ENCODE results near the gene PGP.
A peak's percentile ranks its signal among the peaks of the same experiment; 100 is the strongest.
"Not testable (repeated sequence)": the region's sequence is repeated elsewhere in the genome, so short reads cannot be mapped to it uniquely, and the experiment has no call there.

The PGP gene

GRCh38 chr16:2214719-2214968, at the start of gene PGP:
Gene PGP (minus strand): TSS chr16:2214840. CDS start chr16:2214777, 63 bp downstream.
- no peak for DNase-seq

- not testable (repeated sequence) for DNase-seq
These were observed 48.4 kb upstream of the PGP start for GRCh38 chr16:2263026-2263425.

GRCh38 chr16:2260250-2260649, 45.6 kb upstream of the PGP start:
- DNase-seq, result no peak

GRCh38 chr16:2258530-2258929, 43.9 kb upstream of the PGP start:
- not testable (repeated sequence) for DNase-seq

- DNase-seq, result no peak
These were observed 43.1 kb upstream of the PGP start for GRCh38 chr16:2257726-2258125.

- DNase-seq, result no peak
These were observed 42.0 kb upstream of the PGP start for GRCh38 chr16:2256531-2257140.

- DNase-seq, result no peak
These were observed 38.7 kb upstream of the PGP start for GRCh38 chr16:2253293-2253692.

- DNase-seq, result no peak
These were observed 38.1 kb upstream of the PGP start for GRCh38 chr16:2252806-2253148.

- DNase-seq, result peak; percentile 81
These were observed 36.9 kb upstream of the PGP start, which contains the start of gene ECI1 for GRCh38 chr16:2251296-2252111. Gene ECI1 (minus strand): TSS chr16:2251587. CDS start chr16:2251566, 21 bp downstream.

GRCh38 chr16:2250652-2251295, 36.1 kb upstream of the PGP start:
- no peak for DNase-seq

- DNase-seq, result no peak
These were observed 31.8 kb upstream of the PGP start for GRCh38 chr16:2246301-2246885.

- DNase-seq, result no peak
These were observed 30.5 kb upstream of the PGP start for GRCh38 chr16:2244926-2245795.

- DNase-seq, result no peak
These were observed 29.7 kb upstream of the PGP start for GRCh38 chr16:2244301-2244700.

GRCh38 chr16:2243781-2244180, 29.1 kb upstream of the PGP start:
- no peak for DNase-seq

GRCh38 chr16:2243031-2243528, 28.4 kb upstream of the PGP start:
- no peak for DNase-seq

GRCh38 chr16:2242598-2242997, 28.0 kb upstream of the PGP start:
- no peak for DNase-seq

GRCh38 chr16:2240331-2240730, 25.7 kb upstream of the PGP start:
- DNase-seq, result not testable (repeated sequence)

- DNase-seq, result no peak
These were observed 24.4 kb upstream of the PGP start for GRCh38 chr16:2238838-2239675.

- no peak for DNase-seq
These were observed 23.7 kb upstream of the PGP start for GRCh38 chr16:2238150-2238837.

GRCh38 chr16:2237493-2238149, 23.0 kb upstream of the PGP start:
- no peak for DNase-seq

- DNase-seq, result no peak
These were observed 22.5 kb upstream of the PGP start for GRCh38 chr16:2237102-2237482.
